ENCODE measurements around the gene INPP5A. TPM values are rescaled to one million over a fixed set of nuclear protein-coding genes. Genes with fewer than 3 reads are reported as not detected.

The INPP5A gene
- total RNA-seq, 1 experiment from 2014 or later: 44.5 TPM

- POLR2A ChIA-PET: no interaction called here
- intact Hi-C loops (cut with micrococcal nuclease; ENCODE audit: unreplicated experiment): no loop called here
- Histone ChIP-seq H3K36me3 (ENCODE audit: control insufficient read depth, insufficient read depth, low read length) (no peaks in the 10 kb centered on the region), H3K27me3 (replicated peaks; ENCODE audit: control insufficient read depth, insufficient read depth, low read length) (no peaks in the 10 kb centered on the region), H3K4me1 (no peaks in the 10 kb centered on the region), H3K4me3 (ENCODE audit: low read depth, low read length) (no peak overlapping the region), H3K9me3 (no peaks in the 10 kb centered on the region)
- H3K4me1 Mint-ChIP-seq (ENCODE audit: low read depth, unreplicated experiment): no peaks in the 10 kb centered on the region
- DNase-seq: no peak
- no peaks in the 10 kb centered on the region for H3K27me3 Mint-ChIP-seq (ENCODE audit: insufficient read depth, unreplicated experiment)
- no peak for TF ChIP-seq CTCF (IDR thresholded peaks at IDR 0.05; ENCODE audit: insufficient read depth in 1 of 2, low read depth in 1 of 2, low read length in 1 of 2, severe bottlenecking in 1 of 2, unreplicated experiment in 1 of 2)
- CTCF ChIA-PET: no interaction called here
- H3K4me3 Mint-ChIP-seq (ENCODE audit: unreplicated experiment): no peak overlapping the region
- no TSS peak for BruUV-seq (replicated peaks)
- H3K36me3 Mint-ChIP-seq (ENCODE audit: insufficient read depth, unreplicated experiment): peaks cover 6% of the 10 kb centered on the region
- H3K27ac Mint-ChIP-seq (ENCODE audit: unreplicated experiment): no peak overlapping the region
- no peaks in the 10 kb centered on the region for H3K9me3 Mint-ChIP-seq (ENCODE audit: unreplicated experiment)
Measured at GRCh38 chr10:132668048-132668394, 130.4 kb downstream of the INPP5A start.

GRCh38 chr10:132669208-132669861 lies 131.7 kb downstream of the INPP5A start:
- H3K9me3 Mint-ChIP-seq (ENCODE audit: unreplicated experiment): no peaks in the 10 kb centered on the region
- H3K36me3 ChIP-seq (ENCODE audit: control insufficient read depth, insufficient read depth, low read length): no peaks in the 10 kb centered on the region
- no peak overlapping the region for H3K4me3 Mint-ChIP-seq (ENCODE audit: unreplicated experiment)
- no peak for DNase-seq
- POLR2A ChIA-PET: no interaction called here
- no TSS peak for BruUV-seq (replicated peaks)
- H3K4me1 Mint-ChIP-seq (ENCODE audit: low read depth, unreplicated experiment): no peaks in the 10 kb centered on the region
- peaks cover 6% of the 10 kb centered on the region for H3K36me3 Mint-ChIP-seq (ENCODE audit: insufficient read depth, unreplicated experiment)
- CTCF ChIA-PET: no interaction called here
- no peaks in the 10 kb centered on the region for H3K27me3 ChIP-seq (replicated peaks; ENCODE audit: control insufficient read depth, insufficient read depth, low read length)
- no peak for TF ChIP-seq CTCF (IDR thresholded peaks at IDR 0.05; ENCODE audit: insufficient read depth in 1 of 2, low read depth in 1 of 2, low read length in 1 of 2, severe bottlenecking in 1 of 2, unreplicated experiment in 1 of 2)
- no peak overlapping the region for H3K4me3 ChIP-seq (ENCODE audit: low read depth, low read length)
- H3K4me1 ChIP-seq: no peaks in the 10 kb centered on the region
- H3K9me3 ChIP-seq: no peaks in the 10 kb centered on the region
- no peak overlapping the region for H3K27ac Mint-ChIP-seq (ENCODE audit: unreplicated experiment)
- no peaks in the 10 kb centered on the region for H3K27me3 Mint-ChIP-seq (ENCODE audit: insufficient read depth, unreplicated experiment)
- intact Hi-C loops (cut with micrococcal nuclease; ENCODE audit: unreplicated experiment): no loop called here

GRCh38 chr10:132670546-132671227 lies 133.1 kb downstream of the INPP5A start:
- ChIA-PET POLR2A (no interaction called here), CTCF (interaction anchor here (0.7 kb wide), 1 partner anchor 16 kb away, joined by 7 read pairs; no protein-coding TSS in a partner anchor)
- intact Hi-C loops (cut with micrococcal nuclease; ENCODE audit: unreplicated experiment): no loop called here
- Mint-ChIP-seq H3K27ac (ENCODE audit: unreplicated experiment) (no peak overlapping the region), H3K4me1 (ENCODE audit: low read depth, unreplicated experiment) (no peaks in the 10 kb centered on the region), H3K36me3 (ENCODE audit: insufficient read depth, unreplicated experiment) (peaks cover 13% of the 10 kb centered on the region), H3K4me3 (ENCODE audit: unreplicated experiment) (no peak overlapping the region), H3K27me3 (ENCODE audit: insufficient read depth, unreplicated experiment) (no peaks in the 10 kb centered on the region), H3K9me3 (ENCODE audit: unreplicated experiment) (no peaks in the 10 kb centered on the region)
- DNase-seq: no peak
- Histone ChIP-seq H3K9me3 (no peaks in the 10 kb centered on the region), H3K4me1 (no peaks in the 10 kb centered on the region), H3K27me3 (replicated peaks; ENCODE audit: control insufficient read depth, insufficient read depth, low read length) (no peaks in the 10 kb centered on the region), H3K4me3 (ENCODE audit: low read depth, low read length) (no peak overlapping the region), H3K36me3 (ENCODE audit: control insufficient read depth, insufficient read depth, low read length) (no peaks in the 10 kb centered on the region)
- no peak for TF ChIP-seq CTCF (IDR thresholded peaks at IDR 0.05; ENCODE audit: insufficient read depth in 1 of 2, low read depth in 1 of 2, low read length in 1 of 2, severe bottlenecking in 1 of 2, unreplicated experiment in 1 of 2)
- BruUV-seq (replicated peaks): no TSS peak
